Suprapubic skin (tissue), 4 donors: Measurements from ENCODE around the gene PRR12. TPM values are rescaled to one million over a fixed set of nuclear protein-coding genes. Genes with fewer than 3 reads are reported as not detected.
A peak's percentile ranks its signal among the peaks of the same experiment; 100 is the strongest.
"Not testable (repeated sequence)": the region's sequence is repeated elsewhere in the genome, so short reads cannot be mapped to it uniquely, and the experiment has no call there.

Source experiments
- DNase-seq, 2 donors: peaks; one replicate each; pipeline ENCODE4 v3.0.0-alpha.2; 2019; ENCODE audit warnings: low spot score in 2 of 2
- H3K27ac ChIP-seq: fragments of 200-600 bp; sonication (generic); one replicate; pipeline ENCODE4 v1.5.1; 2019
- H3K27me3 ChIP-seq: fragments of 200-600 bp; sonication (generic); one replicate; pipeline ENCODE4 v1.5.1; 2019
- H3K36me3 ChIP-seq: fragments of 200-600 bp; sonication (generic); one replicate; pipeline ENCODE4 v1.5.1; 2019
- H3K4me1 ChIP-seq: fragments of 200-600 bp; sonication (generic); one replicate; pipeline ENCODE4 v1.5.1; 2019
- H3K4me3 ChIP-seq: fragments of 200-600 bp; sonication (generic); one replicate; pipeline ENCODE4 v1.5.1; 2019; ENCODE audit warnings: mild to moderate bottlenecking
- H3K9me3 ChIP-seq: fragments of 200-600 bp; sonication (generic); one replicate; pipeline ENCODE4 v1.5.1; 2019
- CTCF ChIP-seq, 2 donors: fragments of 200-600 bp in 1 of 2; fragments of 450-650 bp in 1 of 2; sonication (generic) in 1 of 2; IDR thresholded peaks; one replicate each; pipeline ENCODE4 v1.5.1; 2016 to 2019; ENCODE audit warnings: antibody characterized with exemption in 2 of 2, mild to moderate bottlenecking in 1 of 2, moderate library complexity in 1 of 2
- EP300 ChIP-seq: sonication (generic); formaldehyde crosslinking; IDR thresholded peaks from one replicate; pipeline ENCODE4 v1.6.1; 2017; ENCODE audit warnings: antibody characterized with exemption
- POLR2A ChIP-seq, 2 donors: fragments of 450-650 bp; IDR thresholded peaks; one replicate each; pipeline ENCODE4 v1.6.1; 2017; ENCODE audit warnings: antibody characterized with exemption in 2 of 2, mild to moderate bottlenecking in 2 of 2, moderate library complexity in 2 of 2
- POLR2AphosphoS5 ChIP-seq, 3 donors: sonication (generic); formaldehyde crosslinking; IDR thresholded peaks; one replicate each; pipeline ENCODE4 v1.6.1; 2017; ENCODE audit warnings: antibody characterized with exemption in 3 of 3
- WGBS: methylation state at CpG from one replicate; pipeline ENCODE4 v1.1.5; 2018; 5-methylcytosine and 5-hydroxymethylcytosine counted together
- total RNA-seq, 4 donors: library from RNA; depleted of rRNA; stranded (reverse); fragments of >200 nt; gene quantifications; one replicate each; pipeline ENCODE4 v1.1.0, GENCODE V29; 2016

Gene PRR12
- total RNA-seq, 4 donors from 2014 or later = 24.6 to 50.3 (median 38.9) TPM

GRCh38 chr19:49624967-49625910, 34.3 kb downstream of the PRR12 start:
- TF ChIP-seq CTCF (IDR thresholded peaks at IDR 0.05) = no peak
- no peak for TF ChIP-seq POLR2AphosphoS5 (IDR thresholded peaks at IDR 0.05)
- no peak for TF ChIP-seq EP300
- no peak for TF ChIP-seq POLR2A (IDR thresholded peaks at IDR 0.05)
- Histone ChIP-seq H3K4me3 (no peak overlapping the region), H3K4me1 (peaks cover 3% of the 10 kb centered on the region), H3K36me3 (peaks cover 59% of the 10 kb centered on the region), H3K27me3 (no peaks in the 10 kb centered on the region), H3K9me3 (no peaks in the 10 kb centered on the region), H3K27ac (no peak overlapping the region)
- WGBS = 81% methylated on average over 23 of the region's 27 CpGs
- no peak for DNase-seq

DNA sequence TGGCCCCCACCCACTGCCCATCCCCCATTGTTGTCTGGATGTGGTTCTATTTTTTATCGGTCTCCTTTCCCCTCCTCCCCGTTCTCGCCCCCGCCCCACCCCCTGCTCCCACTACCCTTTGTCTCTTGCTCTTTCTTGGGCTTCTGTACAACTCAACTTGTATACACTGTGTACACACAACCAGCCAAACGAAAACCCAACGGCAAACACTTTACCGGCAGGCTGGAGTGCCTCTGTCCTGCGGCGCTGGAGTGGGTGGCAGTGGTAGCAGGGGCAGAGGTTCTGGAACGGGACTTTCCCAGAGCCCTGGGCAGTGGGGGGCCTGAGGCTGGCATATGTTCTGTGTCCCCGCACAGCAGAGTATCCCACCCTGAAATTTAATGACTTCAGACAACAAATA, 35.2 kb downstream of the PRR12 start:
- DNase-seq = no peak
- Histone ChIP-seq H3K9me3 (no peaks in the 10 kb centered on the region), H3K27me3 (no peaks in the 10 kb centered on the region), H3K27ac (no peak overlapping the region), H3K4me3 (no peak overlapping the region), H3K4me1 (peaks cover 13% of the 10 kb centered on the region), H3K36me3 (peaks cover 49% of the 10 kb centered on the region)
- WGBS = 84% methylated on average over 10 of the region's 11 CpGs
- TF ChIP-seq POLR2AphosphoS5 (IDR thresholded peaks at IDR 0.05) (no peak), CTCF (IDR thresholded peaks at IDR 0.05) (no peak), EP300 (no peak), POLR2A (IDR thresholded peaks at IDR 0.05) (no peak)

DNA sequence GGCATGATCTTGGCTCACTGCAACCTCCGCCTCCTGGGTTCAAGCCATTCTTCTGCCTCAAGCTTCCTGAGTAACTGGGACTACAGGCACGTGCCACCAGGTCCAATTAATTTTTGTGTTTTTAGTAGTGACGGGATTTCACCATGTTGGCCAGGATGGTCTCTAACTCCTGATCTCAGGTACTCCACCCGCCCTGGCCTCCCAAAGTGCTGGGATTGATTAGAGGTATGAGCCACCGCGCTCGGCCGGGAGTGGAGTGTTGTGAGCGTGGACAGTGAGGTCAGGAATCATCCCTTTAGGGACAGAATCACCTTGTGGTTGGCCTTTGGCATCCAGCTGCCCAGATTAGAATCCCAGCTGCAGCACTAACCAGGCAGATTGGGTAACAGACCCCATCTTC, 38.7 kb downstream of the PRR12 start:
- Histone ChIP-seq H3K4me3 (no peak overlapping the region), H3K9me3 (no peaks in the 10 kb centered on the region), H3K36me3 (peaks cover 32% of the 10 kb centered on the region), H3K27ac (no peak overlapping the region), H3K4me1 (peaks cover 27% of the 10 kb centered on the region), H3K27me3 (no peaks in the 10 kb centered on the region)
- TF ChIP-seq EP300 (no peak), POLR2A (IDR thresholded peaks at IDR 0.05) (no peak)
- no peak for DNase-seq
- 73% methylated on average over 9 of the region's 9 CpGs for WGBS

- H3K36me3 ChIP-seq = peaks cover 24% of the 10 kb centered on the region
- DNase-seq = no peak
- H3K4me1 ChIP-seq = peaks cover 36% of the 10 kb centered on the region
- H3K9me3 ChIP-seq = no peaks in the 10 kb centered on the region
- H3K4me3 ChIP-seq = no peak overlapping the region
- no peaks in the 10 kb centered on the region for H3K27me3 ChIP-seq
- 19% methylated on average over 9 of the region's 9 CpGs for WGBS
- TF ChIP-seq EP300 (no peak), POLR2AphosphoS5 (IDR thresholded peaks at IDR 0.05) (no peak)
- peak overlapping the region; percentile 44 for H3K27ac ChIP-seq
These were observed 40.1 kb downstream of the PRR12 start for GRCh38 chr19:49631014-49631588.

DNA sequence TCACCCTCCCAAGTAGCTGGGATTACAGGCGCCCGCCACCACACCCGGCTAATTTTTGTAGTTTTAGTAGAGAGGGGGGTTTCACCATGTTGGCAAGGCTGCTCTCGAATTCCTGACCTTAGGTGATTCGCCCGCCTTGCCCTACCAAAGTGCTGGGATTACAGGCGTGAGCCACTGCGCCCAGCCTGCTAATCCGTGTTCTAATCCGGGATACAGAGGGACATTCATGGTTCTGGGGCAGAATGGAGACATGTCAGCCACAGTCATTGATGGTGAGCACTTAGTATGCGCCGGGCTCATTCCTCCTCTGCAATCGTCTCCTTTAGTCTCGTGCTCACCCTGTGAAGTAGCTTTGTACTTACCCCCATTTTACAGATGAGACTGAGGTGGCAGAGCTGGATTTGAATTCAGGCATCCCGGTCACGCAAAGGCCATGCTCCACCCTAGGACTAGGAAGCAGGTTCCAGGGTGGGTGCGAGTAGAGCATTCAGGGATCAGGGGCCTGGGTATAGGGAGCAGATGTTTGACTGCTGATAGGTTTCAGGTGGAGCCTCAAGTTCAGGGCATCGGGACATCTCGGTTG, 40.7 kb downstream of the PRR12 start:
- TF ChIP-seq EP300 = no peak
- no peak for TF ChIP-seq POLR2A (IDR thresholded peaks at IDR 0.05)
- no peak for TF ChIP-seq CTCF (IDR thresholded peaks at IDR 0.05)
- no peak for TF ChIP-seq POLR2AphosphoS5 (IDR thresholded peaks at IDR 0.05)
- peaks cover 18% of the 10 kb centered on the region for H3K36me3 ChIP-seq
- H3K9me3 ChIP-seq = no peaks in the 10 kb centered on the region
- 66% methylated on average over 19 of the region's 19 CpGs for WGBS
- no peak overlapping the region for H3K27ac ChIP-seq
- H3K4me1 ChIP-seq = peaks cover 42% of the 10 kb centered on the region
- no peak overlapping the region for H3K4me3 ChIP-seq
- no peaks in the 10 kb centered on the region for H3K27me3 ChIP-seq
- no peak for DNase-seq

DNA sequence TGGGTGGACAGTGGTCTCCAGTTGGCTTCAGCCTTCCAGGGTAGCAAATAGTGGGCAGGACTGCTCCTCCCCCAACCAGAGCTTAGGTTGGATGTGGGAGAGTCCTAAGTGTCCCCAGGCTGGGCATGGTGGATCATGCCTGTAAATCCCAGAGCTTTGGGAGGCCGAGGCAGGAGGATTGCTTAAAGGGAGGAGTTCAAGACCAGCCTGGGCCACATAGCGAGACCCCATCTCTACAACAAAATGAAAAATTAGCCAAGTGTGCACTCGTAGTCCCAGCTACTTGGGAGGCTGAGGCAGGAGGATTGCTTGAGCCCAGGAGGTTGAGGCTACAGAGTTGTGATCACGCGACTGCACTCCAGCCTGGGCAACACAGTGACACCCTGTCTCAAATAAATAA, 41.6 kb downstream of the PRR12 start:
- H3K4me1 ChIP-seq = peaks cover 47% of the 10 kb centered on the region
- TF ChIP-seq POLR2AphosphoS5 (IDR thresholded peaks at IDR 0.05) (no peak), POLR2A (IDR thresholded peaks at IDR 0.05) (no peak), EP300 (no peak)

DNA sequence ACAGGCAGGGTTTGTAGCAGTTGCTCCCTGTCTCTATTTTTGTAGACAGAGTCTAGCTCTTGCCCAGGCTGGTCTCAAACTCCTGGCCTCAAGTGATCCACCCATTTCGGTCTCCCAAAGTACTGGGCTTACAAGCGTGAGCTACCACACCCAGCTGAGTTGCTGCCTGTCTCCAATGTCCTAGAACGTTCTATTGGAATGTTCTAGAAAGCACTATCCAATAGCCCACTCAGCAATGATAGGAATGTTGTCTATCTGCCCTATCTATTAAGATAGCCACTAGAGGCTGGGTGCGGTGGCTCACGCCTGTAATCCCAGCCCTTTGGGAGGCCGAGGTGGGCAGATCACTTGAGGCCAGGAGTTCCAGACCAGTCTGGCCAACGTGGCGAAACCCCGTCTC, 42.3 kb downstream of the PRR12 start:
- not testable (repeated sequence) for H3K36me3 ChIP-seq, H3K9me3 ChIP-seq, DNase-seq, H3K4me3 ChIP-seq, H3K27me3 ChIP-seq
- 49% methylated on average over 9 of the region's 9 CpGs for whole genome bisulfite sequencing
- peaks cover 54% of the 10 kb centered on the region for H3K4me1 ChIP-seq
- H3K27ac ChIP-seq = peak overlapping the region; percentile 27

More for the DNA sequence above, 41.6 kb downstream of the PRR12 start:
- Histone ChIP-seq H3K27ac (no peak overlapping the region), H3K27me3 (no peaks in the 10 kb centered on the region), H3K4me3 (no peak overlapping the region), H3K9me3 (no peaks in the 10 kb centered on the region), H3K36me3 (peaks cover 10% of the 10 kb centered on the region)
- DNase-seq = no peak
- 97% methylated on average over 5 of the region's 5 CpGs for WGBS
